NCI-H1105 (cell line): Measurements from ENCODE around the gene SEPTIN5.
A peak's percentile ranks its signal among the peaks of the same experiment; 100 is the strongest.
"Not testable (repeated sequence)": the region's sequence is repeated elsewhere in the genome, so short reads cannot be mapped to it uniquely, and the experiment has no call there.

Source experiments
- DNase-seq: peaks from one replicate; lab custom pipeline; 2025; lab: John Stamatoyannopoulos, UW

SEPTIN5 gene

GRCh38 chr22:19680911-19681862 is 33.1 kb upstream of the SEPTIN5 start:
- DNase-seq: no peak

GRCh38 chr22:19681863-19682245 is 32.4 kb upstream of the SEPTIN5 start:
- no peak for DNase-seq

- no peak for DNase-seq
Measured at GRCh38 chr22:19686946-19687345, 27.4 kb upstream of the SEPTIN5 start.

GRCh38 chr22:19687561-19688300 is 26.6 kb upstream of the SEPTIN5 start:
- DNase-seq: peak; percentile 15

GRCh38 chr22:19688301-19689290 is 25.7 kb upstream of the SEPTIN5 start:
- DNase-seq: no peak

- DNase-seq: no peak
Measured at GRCh38 chr22:19689408-19689807, 24.9 kb upstream of the SEPTIN5 start.

GRCh38 chr22:19691007-19691720 is 23.1 kb upstream of the SEPTIN5 start:
- DNase-seq: no peak

- DNase-seq: no peak
Measured at GRCh38 chr22:19691721-19692341, 22.5 kb upstream of the SEPTIN5 start.

GRCh38 chr22:19693581-19693980 is 20.7 kb upstream of the SEPTIN5 start:
- no peak for DNase-seq

- no peak for DNase-seq
Measured at GRCh38 chr22:19693981-19694670, 20.2 kb upstream of the SEPTIN5 start.

- DNase-seq: no peak
Measured at GRCh38 chr22:19694696-19695095, 19.6 kb upstream of the SEPTIN5 start.

GRCh38 chr22:19696504-19697276 is 17.6 kb upstream of the SEPTIN5 start:
- no peak for DNase-seq

- not testable (repeated sequence) for DNase-seq
Measured at GRCh38 chr22:19697871-19698270, 16.4 kb upstream of the SEPTIN5 start.

GRCh38 chr22:19700790-19701419 is 13.4 kb upstream of the SEPTIN5 start:
- no peak for DNase-seq

GRCh38 chr22:19701420-19702145 is 12.7 kb upstream of the SEPTIN5 start:
- DNase-seq: no peak

GRCh38 chr22:19703869-19704268 is 10.4 kb upstream of the SEPTIN5 start:
- DNase-seq: no peak

GRCh38 chr22:19704355-19705015 is 9.8 kb upstream of the SEPTIN5 start:
- DNase-seq: no peak
